Ovary (tissue), 9 donors: ENCODE measurements around the gene KIF21A. TPM values are rescaled to one million over a fixed set of nuclear protein-coding genes. Genes with fewer than 3 reads are reported as not detected.

Experiments
- DNase-seq, 5 donors: peaks; one replicate each; pipeline ENCODE4 v3.0.0-alpha.2; 2019 to 2020
- H3K27ac ChIP-seq, 2 donors: fragments of 200-600 bp; one replicate each; pipeline versions ENCODE4 v1.5.1 to v1.8.0; 2019 to 2022
- H3K27me3 ChIP-seq: fragments of 200-600 bp; one replicate; pipeline ENCODE4 v1.8.0; 2022
- H3K36me3 ChIP-seq: fragments of 200-600 bp; sonication (generic); one replicate; pipeline ENCODE4 v1.5.1; 2019
- H3K4me1 ChIP-seq: one replicate; pipeline ENCODE4 v1.8.1; 2013; ENCODE audit warnings: mild to moderate bottlenecking, moderate library complexity; ENCODE audit not compliant: insufficient read depth
- H3K4me3 ChIP-seq: fragments of 200-600 bp; sonication (generic); one replicate; pipeline ENCODE4 v1.5.1; 2017
- H3K9me3 ChIP-seq, 2 donors: fragments of 200-600 bp in 1 of 2; sonication (generic) in 1 of 2; one replicate each; pipeline versions ENCODE4 v1.5.1 to v1.8.1; 2013 to 2019; ENCODE audit warnings: mild to moderate bottlenecking in 1 of 2, moderate library complexity in 1 of 2
- EP300 ChIP-seq: sonication (generic); formaldehyde crosslinking; IDR thresholded peaks from one replicate; pipeline ENCODE4 v1.6.1; 2017; ENCODE audit warnings: antibody characterized with exemption
- POLR2A ChIP-seq: fragments of 450-650 bp; IDR thresholded peaks from one replicate; pipeline ENCODE4 v1.6.1; 2017; ENCODE audit warnings: antibody characterized with exemption, mild to moderate bottlenecking, moderate library complexity
- WGBS, 3 donors: extraction: QIAGEN DNeasy Blood & Tissue Kit in 1 of 3; methylation state at CpG; one replicate each; pipeline versions ENCODE4 v1.1.5 to v1.1.7; 2013 to 2017; 5-methylcytosine and 5-hydroxymethylcytosine counted together
- intact Hi-C, 4 donors: fragments of 100-400 bp; cut with DNase I; formaldehyde crosslinking; loops; one replicate each; pipeline versions ENCODE4 v1.11.0 to v1.15.1; 2022 to 2023
- polyA plus RNA-seq, 2 donors: library from polyadenylated mRNA; stranded (reverse); fragments of 200-250 nt in 1 of 2; fragments of 350-450 nt in 1 of 2; fragmentation: Illumina TruSeq in 1 of 2; extraction: RNeasy Lipid Tissue Mini Kit (QIAGEN cat#74804) in 1 of 2; gene quantifications; one replicate each; pipeline ENCODE4 v1.2.3, GENCODE V29; 2013 to 2014
- total RNA-seq, 7 donors: library from RNA; depleted of rRNA in 2 of 7; stranded (reverse); fragments of >200 nt in 2 of 7; fragmentation: NEBNext Ultra II Directional in 3 of 7; extraction: Animal tissue kit (Norgen Biotek cat#: 25700) in 3 of 7; gene quantifications; one replicate each; pipeline versions ENCODE4 v1.1.0 to v1.2.4, GENCODE V29; 2016 to 2023
- TF ChIP-seq, protein P1 (sequence below), 3 donors: fragments of 450-650 bp in 2 of 3; fragments of 200-600 bp in 1 of 3; IDR thresholded peaks; one replicate each; pipeline versions ENCODE4 v1.5.1 to v1.8.0; 2016 to 2022; ENCODE audit warnings: antibody characterized with exemption in 3 of 3, mild to moderate bottlenecking in 1 of 3
- donor health status: DM: no; HTN: no; CAD: no; lungs with moderate emphysema.
- donor health status: DM: no; HTN: no; CAD: no.
- donor health status: Bipolar disorder and iron deficiency.
- donor health status: DM: yes; HTN: yes; CAD: no.
- donor health status: DM: no; HTN: no; CAD: no.
- donor health status: DM: yes; HTN: yes; CAD: no.

KIF21A gene
- total and polyA plus RNA-seq, 9 donors: 3.6 to 43.3 (median 11.8) TPM

DNA sequence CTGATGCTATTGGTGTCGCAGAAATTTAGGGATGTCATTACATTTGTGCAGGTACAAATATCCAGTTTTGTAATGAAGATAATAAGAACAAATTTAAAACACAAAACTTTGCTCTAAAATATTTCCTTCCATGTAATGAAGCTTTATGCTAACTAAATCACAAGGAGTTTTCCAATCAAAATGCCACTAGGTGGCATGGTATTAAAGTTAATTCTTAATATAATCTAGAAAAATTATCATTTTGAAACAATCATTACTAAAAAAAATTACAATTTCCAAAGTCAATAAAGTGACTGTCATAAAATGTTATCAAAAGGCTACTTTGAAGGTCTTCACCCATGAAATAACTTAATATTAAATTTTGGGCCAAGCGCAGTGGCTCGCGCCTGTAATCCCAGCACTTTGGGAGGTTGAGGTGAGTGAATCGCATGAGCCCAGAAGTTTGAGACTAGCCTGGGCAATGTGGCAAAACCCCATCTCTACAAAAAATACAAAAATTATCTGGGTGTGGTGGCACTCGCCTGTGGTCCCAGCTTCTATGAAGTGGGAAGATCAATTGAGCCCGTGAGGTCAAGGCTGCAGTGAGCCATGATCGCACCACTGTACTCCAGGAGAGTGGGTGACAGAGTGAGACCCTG lies 77.4 kb downstream of the KIF21A start:
- H3K9me3 ChIP-seq: no peaks in the 10 kb centered on the region
- no peaks in the 10 kb centered on the region for H3K4me1 ChIP-seq
- H3K27ac ChIP-seq: no peak overlapping the region
- H3K27me3 ChIP-seq: no peaks in the 10 kb centered on the region
- 97 to 98% (median 98%) methylated on average over 8 of the region's 8 CpGs for WGBS, 3 donors
- H3K4me3 ChIP-seq: no peak overlapping the region
- intact Hi-C loops: no loop called here
- H3K36me3 ChIP-seq: no peaks in the 10 kb centered on the region
- TF ChIP-seq EP300 (no peak), POLR2A (no peak)
- TF ChIP-seq, protein P1, sequence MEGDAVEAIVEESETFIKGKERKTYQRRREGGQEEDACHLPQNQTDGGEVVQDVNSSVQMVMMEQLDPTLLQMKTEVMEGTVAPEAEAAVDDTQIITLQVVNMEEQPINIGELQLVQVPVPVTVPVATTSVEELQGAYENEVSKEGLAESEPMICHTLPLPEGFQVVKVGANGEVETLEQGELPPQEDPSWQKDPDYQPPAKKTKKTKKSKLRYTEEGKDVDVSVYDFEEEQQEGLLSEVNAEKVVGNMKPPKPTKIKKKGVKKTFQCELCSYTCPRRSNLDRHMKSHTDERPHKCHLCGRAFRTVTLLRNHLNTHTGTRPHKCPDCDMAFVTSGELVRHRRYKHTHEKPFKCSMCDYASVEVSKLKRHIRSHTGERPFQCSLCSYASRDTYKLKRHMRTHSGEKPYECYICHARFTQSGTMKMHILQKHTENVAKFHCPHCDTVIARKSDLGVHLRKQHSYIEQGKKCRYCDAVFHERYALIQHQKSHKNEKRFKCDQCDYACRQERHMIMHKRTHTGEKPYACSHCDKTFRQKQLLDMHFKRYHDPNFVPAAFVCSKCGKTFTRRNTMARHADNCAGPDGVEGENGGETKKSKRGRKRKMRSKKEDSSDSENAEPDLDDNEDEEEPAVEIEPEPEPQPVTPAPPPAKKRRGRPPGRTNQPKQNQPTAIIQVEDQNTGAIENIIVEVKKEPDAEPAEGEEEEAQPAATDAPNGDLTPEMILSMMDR (IDR thresholded peaks at IDR 0.05): no peak
- no peak for DNase-seq

DNA sequence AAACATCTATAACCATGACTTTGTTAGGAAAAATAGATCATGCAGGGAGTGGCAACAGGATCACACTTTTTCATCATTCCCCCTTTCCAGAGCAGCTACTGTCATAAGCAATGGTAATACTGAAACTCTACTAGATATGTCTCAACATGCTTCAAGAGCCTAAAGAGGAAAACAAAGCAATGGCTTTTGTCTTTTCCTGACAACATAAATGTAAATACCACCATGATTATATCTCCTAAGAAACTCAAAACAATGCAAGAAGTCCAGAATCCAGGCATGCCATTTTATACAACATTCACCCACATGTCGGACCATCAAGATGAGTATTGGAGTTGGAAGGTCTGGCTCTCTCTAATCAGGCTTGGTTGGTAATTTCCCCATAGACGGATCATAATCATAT lies 78.7 kb downstream of the KIF21A start:
- TF ChIP-seq EP300 (no peak), POLR2A (no peak)
- TF ChIP-seq, protein P1 (IDR thresholded peaks at IDR 0.05): no peak
- intact Hi-C loops: no loop called here
- no peak overlapping the region for H3K4me3 ChIP-seq
- DNase-seq: no peak
- H3K4me1 ChIP-seq: no peaks in the 10 kb centered on the region
- no peaks in the 10 kb centered on the region for H3K27me3 ChIP-seq
- H3K36me3 ChIP-seq: no peaks in the 10 kb centered on the region
- no peaks in the 10 kb centered on the region for H3K9me3 ChIP-seq
- no peak overlapping the region for H3K27ac ChIP-seq
- WGBS, 3 donors: 92 to 94% (median 92%) methylated on average over 2 of the region's 2 CpGs

DNA sequence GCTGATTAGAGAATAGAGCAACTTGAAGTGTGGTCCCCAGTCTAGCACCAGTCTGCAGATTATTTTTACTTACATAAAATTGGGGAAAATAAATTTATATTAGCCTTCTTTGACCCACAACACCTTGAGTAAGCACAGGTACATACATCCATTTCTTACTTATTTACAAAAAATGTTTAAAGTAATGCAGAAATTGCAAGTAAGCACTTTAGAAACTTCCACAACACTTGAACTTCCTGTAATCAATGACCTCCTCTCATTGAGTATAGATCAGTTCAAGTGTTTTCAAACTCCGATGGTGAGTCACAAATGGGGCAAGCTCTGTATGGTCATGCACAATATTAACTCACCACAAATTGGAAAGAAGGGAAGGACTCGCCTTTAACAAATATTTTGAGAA lies 83.3 kb downstream of the KIF21A start:
- no peaks in the 10 kb centered on the region for H3K36me3 ChIP-seq
- TF ChIP-seq EP300: no peak
- TF ChIP-seq, protein P1 (IDR thresholded peaks at IDR 0.05): no peak
- no peak for TF ChIP-seq POLR2A
- H3K27me3 ChIP-seq: no peaks in the 10 kb centered on the region
- H3K27ac ChIP-seq: no peak overlapping the region
- intact Hi-C loops: no loop called here
- no peaks in the 10 kb centered on the region for H3K4me1 ChIP-seq
- no peaks in the 10 kb centered on the region for H3K9me3 ChIP-seq
- 96 to 99% (median 98%) methylated on average over 2 of the region's 2 CpGs for WGBS, 3 donors
- H3K4me3 ChIP-seq: no peak overlapping the region
- DNase-seq: no peak

DNA sequence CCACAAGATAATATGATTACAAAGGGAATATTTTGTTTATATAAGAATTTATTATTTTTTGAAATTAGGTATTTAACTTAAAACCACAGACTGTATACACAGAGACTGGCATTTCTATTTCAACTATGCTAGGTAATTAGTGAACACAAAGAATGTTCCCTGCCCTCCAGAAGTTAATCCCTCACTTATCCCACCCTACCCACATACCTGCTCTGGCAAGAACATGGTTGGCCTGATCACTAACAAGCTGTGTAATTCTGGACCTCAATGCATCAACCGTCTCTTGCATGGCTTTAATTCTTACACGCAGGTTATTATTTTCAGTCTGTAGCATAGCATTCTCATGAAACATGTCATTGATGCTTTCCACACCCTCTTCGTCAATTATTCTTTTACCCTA lies 85.9 kb downstream of the KIF21A start:
- DNase-seq: no peak
- Histone ChIP-seq H3K36me3 (no peaks in the 10 kb centered on the region), H3K27me3 (no peaks in the 10 kb centered on the region), H3K27ac (no peak overlapping the region), H3K4me1 (no peaks in the 10 kb centered on the region), H3K4me3 (no peak overlapping the region), H3K9me3 (no peaks in the 10 kb centered on the region)
- no peak for TF ChIP-seq EP300
- TF ChIP-seq, protein P1 (IDR thresholded peaks at IDR 0.05): no peak
- TF ChIP-seq POLR2A: no peak
- intact Hi-C loops: no loop called here
- 96 to 99% (median 97%) methylated on average over 3 of the region's 3 CpGs for WGBS, 3 donors
